GM12878 (cell line): ENCODE data around the gene DCAF15. TPM values are rescaled to one million over a fixed set of nuclear protein-coding genes. Genes with fewer than 3 reads are reported as not detected.

Experiments used
- ATAC-seq: fragments of 200-7000 bp; cut with Tn5 transposase; 3 replicates; pipeline ENCODE4 v1.9.1; 2020; ENCODE audit warnings: mild to moderate bottlenecking, moderate library complexity
- BruUV-seq: library from RNA; stranded (reverse); fragments of 400-500 nt; replicated peaks from 2 replicates; lab custom pipeline; 2021; lab: Mats Ljungman, UMichigan
- CTCF ChIA-PET: fragments of 300-600 bp; sonication (Branson Sonifier 250); formaldehyde crosslinking; extraction: SDS; loops from one replicate; lab custom pipeline; 2021; ENCODE audit warnings: inconsistent platforms; lab: Yijun Ruan, JAX
- POLR2A ChIA-PET: fragments of 350-600 bp; formaldehyde crosslinking; extraction: SDS; loops from one replicate; lab custom pipeline; 2021; ENCODE audit warnings: inconsistent platforms; lab: Charles Lee
- RAD21 ChIA-PET: fragments of 300-600 bp; sonication (Branson Sonifier 250); formaldehyde crosslinking; loops from one replicate; lab custom pipeline; 2023; ENCODE audit warnings: antibody characterized with exemption; ENCODE audit not compliant: unreplicated experiment; lab: Charles Lee
- SMC1A ChIA-PET: fragments of 300-600 bp; sonication (Branson Sonifier 250); formaldehyde crosslinking; loops from one replicate; lab custom pipeline; 2023; ENCODE audit not compliant: unreplicated experiment, uncharacterized antibody; lab: Charles Lee
- DNase-seq: peaks from one replicate; pipeline ENCODE4 v3.0.0-alpha.2; 2011; ENCODE audit warnings: low read depth, low spot score
- FAIRE-seq: peaks from 3 replicates; lab custom pipeline; 2011; peaks lifted over from hg19 to GRCh38; lab: Jason Lieb, UNC
- H2AFZ ChIP-seq: 2 replicates; pipeline ENCODE4 v1.6.0; 2011; ENCODE audit warnings: low read depth, low read length, control low read depth; ENCODE audit not compliant: control insufficient read depth
- H3K27ac ChIP-seq: 2 replicates; pipeline ENCODE4 v1.5.1; 2011; ENCODE audit warnings: control low read depth; ENCODE audit not compliant: control insufficient read depth, insufficient read depth
- H3K27me3 ChIP-seq, 2 experiments: replicated peaks in 1 of 2; 2 replicates each; pipeline versions ENCODE4 v1.6.0 to v1.6.1; 2011; ENCODE audit warnings: low read length in 1 of 2; ENCODE audit not compliant: control insufficient read depth in 2 of 2, insufficient read depth in 2 of 2
- H3K36me3 ChIP-seq, 2 experiments: 2 replicates each; pipeline ENCODE4 v1.5.1; 2011; ENCODE audit warnings: low read length in 1 of 2; ENCODE audit not compliant: control insufficient read depth in 2 of 2, insufficient read depth in 2 of 2
- H3K4me1 ChIP-seq: 2 replicates; pipeline ENCODE4 v1.6.1; 2011; ENCODE audit warnings: mild to moderate bottlenecking, low read length, moderate library complexity, mixed read lengths; ENCODE audit not compliant: control insufficient read depth, insufficient read depth
- H3K4me2 ChIP-seq: 2 replicates; pipeline ENCODE4 v1.6.0; 2011; ENCODE audit warnings: control low read depth; ENCODE audit not compliant: control insufficient read depth, insufficient read depth
- H3K4me3 ChIP-seq: fragments of 200-600 bp; sonication (generic); 2 replicates; pipeline ENCODE4 v1.5.1; 2016
- H3K79me2 ChIP-seq: 2 replicates; pipeline ENCODE4 v1.6.0; 2011; ENCODE audit warnings: low read length; ENCODE audit not compliant: control insufficient read depth, insufficient read depth
- H3K9ac ChIP-seq: 2 replicates; pipeline ENCODE4 v1.8.0; 2011; ENCODE audit warnings: low read length, control low read depth, mixed read lengths; ENCODE audit not compliant: control insufficient read depth, insufficient read depth
- H3K9me3 ChIP-seq: replicated peaks from 3 replicates; pipeline ENCODE4 v1.5.1; 2011; ENCODE audit warnings: mild to moderate bottlenecking, low read length; ENCODE audit not compliant: control insufficient read depth, insufficient read depth
- H4K20me1 ChIP-seq: 2 replicates; pipeline ENCODE4 v1.6.0; 2011; ENCODE audit not compliant: control insufficient read depth, insufficient read depth
- ATF2 ChIP-seq: IDR thresholded peaks from 2 replicates; pipeline ENCODE4 v1.6.1; 2012; ENCODE audit warnings: low read length, inconsistent platforms
- BCL11A ChIP-seq: IDR thresholded peaks from 2 replicates; pipeline ENCODE4 v1.6.1; 2011; ENCODE audit warnings: low read depth, low read length
- CBFB ChIP-seq: IDR thresholded peaks from 2 replicates; pipeline ENCODE4 v1.6.1; 2016; ENCODE audit warnings: antibody characterized with exemption, low read depth
- CREB1 ChIP-seq: IDR thresholded peaks from 2 replicates; pipeline ENCODE4 v1.6.1; 2012; ENCODE audit warnings: low read depth, mild to moderate bottlenecking, inconsistent platforms
- GATAD2B ChIP-seq: fragments of 450-650 bp; conservative IDR thresholded peaks from 2 replicates; pipeline ENCODE4 v1.6.1; 2017; ENCODE audit warnings: low read depth, mild to moderate bottlenecking, moderate library complexity
- KLF5 ChIP-seq: fragments of 450-650 bp; IDR thresholded peaks from 2 replicates; pipeline ENCODE4 v1.6.1; 2014; ENCODE audit warnings: mild to moderate bottlenecking; ENCODE audit not compliant: partially characterized antibody
- MTA2 ChIP-seq: fragments of 450-650 bp; IDR thresholded peaks from 2 replicates; pipeline ENCODE4 v1.6.1; 2016; ENCODE audit warnings: low read depth, mild to moderate bottlenecking, moderate library complexity
- NFYB ChIP-seq: IDR thresholded peaks from 2 replicates; pipeline ENCODE4 v1.6.1; 2011; ENCODE audit warnings: low read depth, mild to moderate bottlenecking, low read length, improper control_type of control experiment, moderate library complexity; ENCODE audit not compliant: insufficient read depth
- POLR2AphosphoS5 ChIP-seq: IDR thresholded peaks from 2 replicates; pipeline ENCODE4 v1.6.1; 2011; ENCODE audit warnings: mild to moderate bottlenecking, low read length, inconsistent platforms
- RFX5 ChIP-seq: IDR thresholded peaks from 2 replicates; pipeline ENCODE4 v1.6.1; 2011; ENCODE audit warnings: low read depth, low read length, improper control_type of control experiment
- SIN3A ChIP-seq: IDR thresholded peaks from 2 replicates; pipeline ENCODE4 v1.6.1; 2012; ENCODE audit warnings: low read depth, low read length, improper control_type of control experiment
- SREBF2 ChIP-seq: IDR thresholded peaks from 2 replicates; pipeline ENCODE4 v1.6.1; 2012; ENCODE audit warnings: mild to moderate bottlenecking, low read length
- YY1 ChIP-seq: IDR thresholded peaks from 2 replicates; pipeline ENCODE4 v1.6.1; 2011; ENCODE audit warnings: low read depth, mild to moderate bottlenecking, low read length
- ZBTB33 ChIP-seq: fragments of 450-650 bp; IDR thresholded peaks from 2 replicates; pipeline ENCODE4 v1.6.1; 2017; ENCODE audit warnings: mild to moderate bottlenecking
- ZBTB4 ChIP-seq: fragments of 450-650 bp; formaldehyde crosslinking; IDR thresholded peaks from 2 replicates; pipeline ENCODE4 v1.4.0; 2022; ENCODE audit warnings: mild to moderate bottlenecking, moderate library complexity
- WGBS: methylation state at CpG from one replicate; pipeline ENCODE4 v1.1.6; 2016; ENCODE audit warnings: low lambda C conversion rate; ENCODE audit not compliant: insufficient replicate concordance, insufficient coverage; ENCODE audit errors: missing lambda C conversion rate; 5-methylcytosine and 5-hydroxymethylcytosine counted together
- in situ Hi-C: fragments of 300-500 bp; cut with MboI; formaldehyde crosslinking; loops from 9 replicates; pipeline ENCODE4 v1.14.3; 2018; ENCODE audit warnings: mixed read lengths
- intact Hi-C: fragments of 100-400 bp; cut with micrococcal nuclease; formaldehyde crosslinking; loops from one replicate; pipeline ENCODE4 v1.14.2; 2022; ENCODE audit not compliant: unreplicated experiment
- polyA plus RNA-seq, 11 experiments: library from polyadenylated mRNA; depleted of rRNA in 4 of 11; unstranded in 6 of 11; stranded (reverse) in 5 of 11; fragments of >200 nt; fragmentation: Nextera tagmentation in 4 of 11; fragmentation: Illumina TruSeq in 1 of 11; extraction: Ambion mirVana in 4 of 11; extraction: Trizol in 1 of 11; gene quantifications; 1 replicate in 1 of 11; 2 replicates in 10 of 11; pipeline versions ENCODE4 v1.2.1 to v1.2.3, GENCODE V29; 2011 to 2016; ENCODE audit warnings: inconsistent platforms in 2 of 11, missing spikeins in 2 of 11, low read depth in 1 of 11
- total RNA-seq, 4 experiments: library from RNA; depleted of rRNA in 3 of 4; stranded (reverse); fragments of >200 nt in 3 of 4; fragmentation: Illumina TruSeq in 1 of 4; extraction: Trizol in 1 of 4; gene quantifications; 2 replicates each; pipeline versions ENCODE4 v1.2.1 to v1.2.3, GENCODE V29; 2013 to 2021
- TF ChIP-seq, protein P1 (sequence below): fragments of 150-350 bp; IDR thresholded peaks from 2 replicates; pipeline ENCODE4 v1.6.1; 2014; ENCODE audit warnings: mild to moderate bottlenecking, low read depth, low read length
- TF ChIP-seq, protein P2 (sequence below): IDR thresholded peaks from 2 replicates; pipeline ENCODE4 v1.6.1; 2011; ENCODE audit warnings: borderline replicate concordance, low read depth, mild to moderate bottlenecking, moderate library complexity, mixed read lengths, low read length; ENCODE audit not compliant: insufficient read depth; ENCODE audit errors: extremely low read length

DCAF15 gene
- total and polyA plus RNA-seq, 10 of the 15 experiments (the other 5 are each of a cell fraction or from before 2014, with no cell fraction given), result 0.16 to 63.4 (median 26.6) TPM

DNA sequence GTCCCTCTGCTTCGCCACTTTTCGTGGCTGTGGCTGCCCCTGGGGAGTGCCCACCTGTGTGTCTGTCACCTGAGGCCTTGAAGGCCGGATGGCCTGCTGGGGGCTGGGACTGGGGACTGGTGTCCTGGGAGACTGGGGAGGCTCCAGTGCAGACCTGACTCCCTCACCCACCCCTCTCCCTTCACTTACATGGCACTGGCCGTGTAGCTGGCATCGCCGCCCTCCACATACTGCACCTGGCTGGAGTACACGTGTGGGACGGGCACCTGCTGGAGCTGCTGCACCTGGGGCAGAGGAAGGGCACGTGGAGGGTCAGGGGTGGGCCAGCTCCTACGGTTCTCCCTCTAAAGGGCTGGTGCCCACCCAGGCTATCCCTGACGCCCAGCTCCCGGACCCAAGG is 25.5 kb downstream of the DCAF15 start:
- in situ Hi-C loops, result no loop called here
- ChIA-PET POLR2A (no interaction called here), RAD21 (no interaction called here), CTCF (interaction anchor here (0.7 to 1.1 kb wide), 4 partner anchors 56 to 972 kb away, joined by 3 to 4 read pairs (median 3); no protein-coding TSS in a partner anchor), SMC1A (interaction anchor here (1.2 to 1.9 kb wide), 2 partner anchors 11 to 64 kb away, joined by 3 to 4 read pairs; no protein-coding TSS in a partner anchor)
- Histone ChIP-seq H3K27ac (no peak overlapping the region), H3K36me3 (no peaks in the 10 kb centered on the region; a peak in 1 of 4 replicates), H4K20me1 (no peaks in the 10 kb centered on the region), H2AFZ (no peak overlapping the region), H3K4me2 (no peak overlapping the region), H3K9ac (no peak overlapping the region), H3K79me2 (no peaks in the 10 kb centered on the region), H3K27me3 (no peaks in the 10 kb centered on the region), H3K4me1 (no peaks in the 10 kb centered on the region), H3K4me3 (no peak overlapping the region), H3K9me3 (no peaks in the 10 kb centered on the region)
- DNase-seq (no peak), FAIRE-seq (no peak), ATAC-seq (no peak)
- intact Hi-C loops, result no loop called here
- no TSS peak for BruUV-seq
- WGBS, result 97% methylated on average over 12 of the region's 12 CpGs
- TF ChIP-seq, protein P1, sequence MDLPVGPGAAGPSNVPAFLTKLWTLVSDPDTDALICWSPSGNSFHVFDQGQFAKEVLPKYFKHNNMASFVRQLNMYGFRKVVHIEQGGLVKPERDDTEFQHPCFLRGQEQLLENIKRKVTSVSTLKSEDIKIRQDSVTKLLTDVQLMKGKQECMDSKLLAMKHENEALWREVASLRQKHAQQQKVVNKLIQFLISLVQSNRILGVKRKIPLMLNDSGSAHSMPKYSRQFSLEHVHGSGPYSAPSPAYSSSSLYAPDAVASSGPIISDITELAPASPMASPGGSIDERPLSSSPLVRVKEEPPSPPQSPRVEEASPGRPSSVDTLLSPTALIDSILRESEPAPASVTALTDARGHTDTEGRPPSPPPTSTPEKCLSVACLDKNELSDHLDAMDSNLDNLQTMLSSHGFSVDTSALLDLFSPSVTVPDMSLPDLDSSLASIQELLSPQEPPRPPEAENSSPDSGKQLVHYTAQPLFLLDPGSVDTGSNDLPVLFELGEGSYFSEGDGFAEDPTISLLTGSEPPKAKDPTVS, result no peak
- TF ChIP-seq SREBF2 (no peak), CREB1 (no peak), NFYB (no peak), CBFB (no peak), MTA2 (no peak), POLR2AphosphoS5 (no peak), SIN3A (no peak), KLF5 (no peak), GATAD2B (no peak), BCL11A (no peak), ZBTB33 (no peak), RFX5 (no peak), YY1 (no peak), ZBTB4 (CRISPR knock-in tag) (no peak), ATF2 (no peak)
- TF ChIP-seq, protein P2, sequence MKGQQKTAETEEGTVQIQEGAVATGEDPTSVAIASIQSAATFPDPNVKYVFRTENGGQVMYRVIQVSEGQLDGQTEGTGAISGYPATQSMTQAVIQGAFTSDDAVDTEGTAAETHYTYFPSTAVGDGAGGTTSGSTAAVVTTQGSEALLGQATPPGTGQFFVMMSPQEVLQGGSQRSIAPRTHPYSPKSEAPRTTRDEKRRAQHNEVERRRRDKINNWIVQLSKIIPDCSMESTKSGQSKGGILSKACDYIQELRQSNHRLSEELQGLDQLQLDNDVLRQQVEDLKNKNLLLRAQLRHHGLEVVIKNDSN, result no peak
